H1 (cell line): Measurements from ENCODE around the gene SNED1. TPM values are rescaled to one million over a fixed set of nuclear protein-coding genes. Genes with fewer than 3 reads are reported as not detected.

Experiments used
- CTCF ChIA-PET: fragments of 300-600 bp; sonication (Branson Sonifier 250); formaldehyde crosslinking; loops from one replicate; lab custom pipeline; 2021; ENCODE audit not compliant: partially characterized antibody; lab: Charles Lee
- POLR2A ChIA-PET: fragments of 300-600 bp; sonication (Branson Sonifier 250); formaldehyde crosslinking; loops from one replicate; lab custom pipeline; 2021; ENCODE audit warnings: inconsistent platforms; ENCODE audit not compliant: partially characterized antibody; lab: Charles Lee
- DNase-seq, 2 experiments: peaks; one replicate each; pipeline versions ENCODE4 v3.0.0 to v3.0.0-alpha.2; 2010 to 2022; ENCODE audit warnings: low spot score in 2 of 2, low read depth in 1 of 2, mixed read lengths in 1 of 2
- FAIRE-seq: peaks from 2 replicates; lab custom pipeline; 2011; peaks lifted over from hg19 to GRCh38; lab: Jason Lieb, UNC
- H2AFZ ChIP-seq: 2 replicates; pipeline ENCODE4 v1.8.1; 2012; ENCODE audit warnings: low read length, inconsistent platforms
- H2AK5ac ChIP-seq: 2 replicates; pipeline ENCODE4 v1.6.1; 2013; ENCODE audit warnings: low read depth, low read length
- H2BK120ac ChIP-seq: replicated peaks from 2 replicates; pipeline ENCODE3; 2013; ENCODE audit warnings: low read depth, low read length, inconsistent platforms
- H2BK12ac ChIP-seq: 2 replicates; pipeline ENCODE4 v1.6.1; 2013; ENCODE audit warnings: low read depth, low read length
- H2BK15ac ChIP-seq: 2 replicates; pipeline ENCODE4 v1.6.1; 2013; ENCODE audit warnings: low read length
- H2BK20ac ChIP-seq: 2 replicates; pipeline ENCODE4 v1.6.1; 2013; ENCODE audit warnings: low read length
- H2BK5ac ChIP-seq: 2 replicates; pipeline ENCODE4 v1.6.1; 2013; ENCODE audit warnings: low read depth, low read length
- H3K14ac ChIP-seq: 2 replicates; pipeline ENCODE4 v1.6.1; 2013; ENCODE audit warnings: inconsistent platforms; ENCODE audit not compliant: insufficient read length
- H3K18ac ChIP-seq: 2 replicates; pipeline ENCODE4 v1.6.1; 2013; ENCODE audit warnings: low read length; ENCODE audit errors: extremely low read depth
- H3K23ac ChIP-seq: 2 replicates; pipeline ENCODE4 v1.6.1; 2013; ENCODE audit warnings: inconsistent platforms; ENCODE audit not compliant: insufficient read length
- H3K23me2 ChIP-seq: 2 replicates; pipeline ENCODE4 v1.6.1; 2013; ENCODE audit warnings: low read depth, low read length
- H3K27ac ChIP-seq: 2 replicates; pipeline ENCODE4 v1.6.1; 2011; ENCODE audit warnings: low read depth, low read length, inconsistent platforms
- H3K27me3 ChIP-seq, 4 experiments: replicated peaks in 1 of 4; 1 replicate in 1 of 4; 2 replicates in 3 of 4; pipeline versions ENCODE4 v1.6.1 to v1.8.1; 2011 to 2013; ENCODE audit warnings: low read length in 3 of 4, mild to moderate bottlenecking in 3 of 4, inconsistent platforms in 2 of 4, mixed read lengths in 2 of 4, moderate library complexity in 1 of 4; ENCODE audit not compliant: control insufficient read depth in 3 of 4, insufficient read depth in 3 of 4; ENCODE audit errors: extremely low read depth in 1 of 4
- H3K36me3 ChIP-seq, 4 experiments: 2 replicates each; pipeline versions ENCODE4 v1.6.1 to v1.8.1; 2011 to 2013; ENCODE audit warnings: mild to moderate bottlenecking in 4 of 4, low read length in 3 of 4, moderate library complexity in 2 of 4, control low read depth in 1 of 4, inconsistent platforms in 1 of 4; ENCODE audit not compliant: insufficient read depth in 4 of 4, control insufficient read depth in 2 of 4
- H3K4ac ChIP-seq: replicated peaks from 2 replicates; pipeline ENCODE3; 2013; ENCODE audit warnings: low read length, low read depth, mixed read lengths, inconsistent platforms; ENCODE audit not compliant: insufficient read length
- H3K4me1 ChIP-seq, 4 experiments: replicated peaks in 1 of 4; 1 replicate in 1 of 4; 2 replicates in 3 of 4; pipeline versions ENCODE4 v1.6.1 to v1.8.1; 2011 to 2013; ENCODE audit warnings: low read length in 3 of 4, inconsistent platforms in 2 of 4, mixed read lengths in 1 of 4; ENCODE audit not compliant: insufficient read depth in 4 of 4, control insufficient read depth in 3 of 4
- H3K4me2 ChIP-seq, 2 experiments: 2 replicates each; pipeline versions ENCODE4 v1.6.1 to v1.8.1; 2011 to 2013; ENCODE audit warnings: low read depth in 2 of 2, low read length in 2 of 2, control low read depth in 1 of 2, inconsistent platforms in 1 of 2, mild to moderate bottlenecking in 1 of 2; ENCODE audit not compliant: insufficient read depth in 1 of 2
- H3K4me3 ChIP-seq, 4 experiments: fragments of 200-600, 300-600 bp in 1 of 4; sonication (generic), shearing (Covaris generic), sonication (Bioruptor Twin) in 1 of 4; 2 replicates each; pipeline versions ENCODE4 v1.5.1 to v1.8.1; 2011 to 2016; ENCODE audit warnings: low read length in 4 of 4, low read depth in 3 of 4, control low read depth in 2 of 4, inconsistent platforms in 2 of 4, mild to moderate bottlenecking in 2 of 4, mixed read lengths in 1 of 4, moderate library complexity in 1 of 4; ENCODE audit not compliant: insufficient read depth in 2 of 4; ENCODE audit errors: extremely low read depth in 1 of 4
- H3K56ac ChIP-seq: replicated peaks from 2 replicates; pipeline ENCODE3; 2013; ENCODE audit warnings: low read depth, mild to moderate bottlenecking, mixed read lengths, low read length, inconsistent platforms; ENCODE audit not compliant: insufficient read length
- H3K79me1 ChIP-seq: 2 replicates; pipeline ENCODE4 v1.6.1; 2013; ENCODE audit warnings: low read depth, low read length, control low read depth
- H3K79me2 ChIP-seq, 2 experiments: 2 replicates each; pipeline versions ENCODE4 v1.6.1 to v1.8.1; 2012 to 2013; ENCODE audit warnings: low read length in 2 of 2, mild to moderate bottlenecking in 2 of 2, inconsistent platforms in 1 of 2; ENCODE audit not compliant: insufficient read depth in 2 of 2, control insufficient read depth in 1 of 2
- H3K9ac ChIP-seq, 4 experiments: replicated peaks in 1 of 4; 1 replicate in 1 of 4; 2 replicates in 3 of 4; pipeline versions ENCODE4 v1.6.1 to v1.8.1; 2011 to 2013; ENCODE audit warnings: low read depth in 3 of 4, low read length in 3 of 4, control low read depth in 2 of 4, mild to moderate bottlenecking in 2 of 4, moderate library complexity in 2 of 4, inconsistent platforms in 1 of 4; ENCODE audit errors: extremely low read depth in 1 of 4
- H3K9me3 ChIP-seq, 2 experiments: 2 replicates each; pipeline versions ENCODE4 v1.6.1 to v1.8.1; 2012 to 2013; ENCODE audit warnings: mild to moderate bottlenecking in 2 of 2, moderate library complexity in 2 of 2, control low read depth in 1 of 2, inconsistent platforms in 1 of 2, low read depth in 1 of 2, low read length in 1 of 2, mixed read lengths in 1 of 2; ENCODE audit not compliant: insufficient read depth in 2 of 2
- H4K20me1 ChIP-seq, 2 experiments: replicated peaks in 1 of 2; 2 replicates each; pipeline versions ENCODE3 to v1.8.1; 2011 to 2013; ENCODE audit warnings: inconsistent platforms in 2 of 2, low read length in 2 of 2, mild to moderate bottlenecking in 1 of 2; ENCODE audit not compliant: insufficient read depth in 2 of 2, control insufficient read depth in 1 of 2
- H4K5ac ChIP-seq: 2 replicates; pipeline ENCODE4 v1.6.1; 2013; ENCODE audit warnings: low read length, low read depth, mixed read lengths, inconsistent platforms; ENCODE audit not compliant: insufficient read length
- H4K8ac ChIP-seq: 2 replicates; pipeline ENCODE4 v1.8.0; 2013; ENCODE audit warnings: mild to moderate bottlenecking, moderate library complexity, low read length, inconsistent platforms; ENCODE audit not compliant: insufficient read depth; ENCODE audit errors: extremely low read depth
- H4K91ac ChIP-seq: replicated peaks from 2 replicates; pipeline ENCODE3; 2013; ENCODE audit warnings: low read length, mixed read lengths, inconsistent platforms; ENCODE audit not compliant: insufficient read length
- CREB1 ChIP-seq: IDR thresholded peaks from 2 replicates; pipeline ENCODE4 v1.6.1; 2012; ENCODE audit warnings: inconsistent platforms
- FOSL1 ChIP-seq: IDR thresholded peaks from 2 replicates; pipeline ENCODE4 v1.6.1; 2011; ENCODE audit warnings: mild to moderate bottlenecking, low read depth, low read length, moderate library complexity; ENCODE audit not compliant: insufficient read depth
- GABPA ChIP-seq: IDR thresholded peaks from 2 replicates; pipeline ENCODE4 v1.6.1; 2011; ENCODE audit warnings: mild to moderate bottlenecking, low read length, moderate library complexity, borderline replicate concordance; ENCODE audit not compliant: insufficient read depth
- HDAC2 ChIP-seq, 2 experiments: fragments of 300-600 bp in 1 of 2; sonication (generic) in 1 of 2; IDR thresholded peaks; 2 replicates each; pipeline ENCODE4 v1.6.1; 2011 to 2012; ENCODE audit warnings: low read depth in 2 of 2, low read length in 2 of 2, mild to moderate bottlenecking in 2 of 2, moderate library complexity in 2 of 2, borderline replicate concordance in 1 of 2, inconsistent platforms in 1 of 2
- MAX ChIP-seq: IDR thresholded peaks from 2 replicates; pipeline ENCODE4 v1.6.1; 2012; ENCODE audit warnings: inconsistent platforms
- RAD21 ChIP-seq, 2 experiments: IDR thresholded peaks in 1 of 2; conservative IDR thresholded peaks in 1 of 2; 2 replicates each; pipeline ENCODE4 v1.6.1; 2011; ENCODE audit warnings: low read depth in 2 of 2, low read length in 2 of 2, improper control_type of control experiment in 1 of 2, inconsistent platforms in 1 of 2, mild to moderate bottlenecking in 1 of 2, moderate library complexity in 1 of 2
- SIRT6 ChIP-seq: IDR thresholded peaks from one replicate; pipeline ENCODE4 v1.7.1; 2012; ENCODE audit warnings: low read length, inconsistent platforms
- TCF12 ChIP-seq: IDR thresholded peaks from 2 replicates; pipeline ENCODE4 v1.6.1; 2011; ENCODE audit warnings: low read depth, mild to moderate bottlenecking, low read length
- TEAD4 ChIP-seq: IDR thresholded peaks from 2 replicates; pipeline ENCODE4 v1.6.1; 2012; ENCODE audit warnings: low read depth, low read length, inconsistent platforms, mixed read lengths
- YY1 ChIP-seq: IDR thresholded peaks from 2 replicates; pipeline ENCODE4 v1.6.1; 2011; ENCODE audit warnings: low read depth, mild to moderate bottlenecking, low read length
- ZNF274 ChIP-seq: IDR thresholded peaks from 2 replicates; pipeline ENCODE4 v1.7.0; 2012; ENCODE audit warnings: low read length, borderline replicate concordance; ENCODE audit errors: extremely low read depth
- WGBS, 2 experiments: shearing (Covaris generic) in 1 of 2; methylation state at CpG; one replicate each; pipeline versions ENCODE4 v1.1.6 to v1.1.7; 2013 to 2015; ENCODE audit warnings: low lambda C conversion rate in 2 of 2, mixed read lengths in 2 of 2, inconsistent platforms in 1 of 2, low coverage in 1 of 2, missing lambda C conversion rate in 1 of 2; ENCODE audit not compliant: insufficient replicate concordance in 2 of 2, insufficient coverage in 1 of 2, insufficient read length in 1 of 2; ENCODE audit errors: extremely low coverage in 1 of 2, missing lambda C conversion rate in 1 of 2; 5-methylcytosine and 5-hydroxymethylcytosine counted together
- polyA plus RNA-seq, 7 experiments: library from polyadenylated mRNA; depleted of rRNA in 3 of 7; stranded (reverse) in 5 of 7; unstranded in 2 of 7; fragments of >200 nt in 5 of 7; fragments of 200-250 nt in 2 of 7; gene quantifications; 1 replicate in 5 of 7; 2 replicates in 1 of 7; 4 replicates in 1 of 7; pipeline versions ENCODE4 v1.2.1 to v1.2.3, GENCODE V29; 2011 to 2013; ENCODE audit warnings: missing spikeins in 2 of 7, mixed read lengths in 2 of 7
- total RNA-seq: library from RNA; stranded (reverse); fragmentation: NEBNext Ultra II Directional; extraction: Animal tissue kit (Norgen Biotek cat#: 25700); gene quantifications from 2 replicates; pipeline ENCODE4 v1.2.1, GENCODE V29; 2021

SNED1 gene
- total and polyA plus RNA-seq, 2 of the 8 experiments (the other 6 are each of a cell fraction or from before 2014, with no cell fraction given), result 1.9 TPM

GRCh38 chr2:241102239-241102803 is 103.9 kb downstream of the SNED1 start, which contains the start of gene MTERF4:
Gene MTERF4, minus strand, starts transcription at chr2:241102287. Its CDS starts 14 bp downstream, at chr2:241102273.
- H3K14ac ChIP-seq, result no peak within 1 kb of the TSS
- peak within 1 kb of the TSS; percentile 72 for H3K27ac ChIP-seq
- H4K8ac ChIP-seq, result peak within 1 kb of the TSS; percentile 94
- H3K4me2 ChIP-seq, result peak within 1 kb of the TSS; percentile 69 to 78
- H3K23me2 ChIP-seq, result peaks cover 3% of the 10 kb centered on the region; the same call in 1 of the 2 replicates
- H2BK15ac ChIP-seq, result no peak within 1 kb of the TSS
- ChIA-PET CTCF (interaction anchor here (0.6 kb wide), 1 partner anchor 404 kb away, joined by 3 read pairs; no protein-coding TSS in a partner anchor), POLR2A (interaction anchor here (0.6 to 2.2 kb wide), 8 partner anchors 10 to 599 kb away, joined by 3 to 10 read pairs (median 4); partner anchors contain the start of genes ING5, PASK and PPP1R7)
- H3K4me1 ChIP-seq, result peaks cover 0 to 5% (median 0%) of the 10 kb centered on the region in 4 experiments; a peak in 2 of 7 replicates
- no peak within 1 kb of the TSS for H2BK12ac ChIP-seq
- FAIRE-seq (no peak), DNase-seq (peak; percentile 41 to 90)
- H3K9ac ChIP-seq, result peak within 1 kb of the TSS; percentile 75 to 88 (median 80)
- peaks cover 0 to 11% of the 10 kb centered on the region in 2 experiments for H4K20me1 ChIP-seq
- peak within 1 kb of the TSS; percentile 95 for H4K91ac ChIP-seq
- peak within 1 kb of the TSS; percentile 71 for H3K56ac ChIP-seq
- no peaks in the 10 kb centered on the region for H3K27me3 ChIP-seq
- peak within 1 kb of the TSS; percentile 85 to 94 (median 92) for H3K4me3 ChIP-seq
- no peak within 1 kb of the TSS for H2BK120ac ChIP-seq
- WGBS, 2 experiments, result 2% methylated on average over 56 of the region's 56 CpGs; no CpG with 5 or more reads in 1 of the 2 experiments
- H3K9me3 ChIP-seq, result no peaks in the 10 kb centered on the region
- H2AFZ ChIP-seq, result peak within 1 kb of the TSS; percentile 92
- H3K36me3 ChIP-seq, result peaks cover 0 to 16% (median 6%) of the 10 kb centered on the region in 4 experiments; a peak in 6 of 8 replicates
- no peak within 1 kb of the TSS for H2AK5ac ChIP-seq
- peak within 1 kb of the TSS; percentile 73 for H3K18ac ChIP-seq
- peak within 1 kb of the TSS; percentile 80; the same call in 1 of the 2 replicates for H2BK5ac ChIP-seq
- no peak within 1 kb of the TSS for H3K23ac ChIP-seq
- H3K4ac ChIP-seq, result peak within 1 kb of the TSS; percentile 91
- 0 out of 2 replicates have a peak, but pooled peaks cover 4% of the 10 kb centered on the region for H3K79me1 ChIP-seq
- 0 out of 2 replicates have a peak within 1 kb of the TSS, but pooled peaks have one; percentile 72 for H2BK20ac ChIP-seq
- peaks cover 0 to 29% of the 10 kb centered on the region in 2 experiments; a peak in 2 of 4 replicates for H3K79me2 ChIP-seq
- peak within 1 kb of the TSS; percentile 51 for H4K5ac ChIP-seq
- 0 out of 4 replicates have a peak, but pooled peaks of 1 of the 2 experiments have one; percentile 10 for TF ChIP-seq RAD21 (IDR thresholded peaks at IDR 0.05 in 1 of 2, conservative IDR thresholded peaks at IDR 0.05 in 1 of 2; ENCODE audit: low read depth in 2 of 2, low read length in 2 of 2)
- TF ChIP-seq YY1, result peak; percentile 93
- no peak for TF ChIP-seq ZNF274
- no peak for TF ChIP-seq FOSL1
- peak; percentile 42; the same call in 1 of the 2 replicates for TF ChIP-seq TEAD4
- TF ChIP-seq GABPA, result peak; percentile 100
- peak; percentile 86 for TF ChIP-seq CREB1
- peak; percentile 86 for TF ChIP-seq MAX
- peak; percentile 74 to 82; a peak in 1 of 4 replicates for TF ChIP-seq HDAC2 (IDR thresholded peaks at IDR 0.05; ENCODE audit: borderline replicate concordance in 1 of 2, low read depth in 2 of 2, low read length in 2 of 2)
- 0 out of 2 replicates have a peak, but pooled peaks have one; percentile 42 for TF ChIP-seq TCF12
- TF ChIP-seq SIRT6, result no peak
